ENCODE results near the gene ALK.

ALK gene

DNA sequence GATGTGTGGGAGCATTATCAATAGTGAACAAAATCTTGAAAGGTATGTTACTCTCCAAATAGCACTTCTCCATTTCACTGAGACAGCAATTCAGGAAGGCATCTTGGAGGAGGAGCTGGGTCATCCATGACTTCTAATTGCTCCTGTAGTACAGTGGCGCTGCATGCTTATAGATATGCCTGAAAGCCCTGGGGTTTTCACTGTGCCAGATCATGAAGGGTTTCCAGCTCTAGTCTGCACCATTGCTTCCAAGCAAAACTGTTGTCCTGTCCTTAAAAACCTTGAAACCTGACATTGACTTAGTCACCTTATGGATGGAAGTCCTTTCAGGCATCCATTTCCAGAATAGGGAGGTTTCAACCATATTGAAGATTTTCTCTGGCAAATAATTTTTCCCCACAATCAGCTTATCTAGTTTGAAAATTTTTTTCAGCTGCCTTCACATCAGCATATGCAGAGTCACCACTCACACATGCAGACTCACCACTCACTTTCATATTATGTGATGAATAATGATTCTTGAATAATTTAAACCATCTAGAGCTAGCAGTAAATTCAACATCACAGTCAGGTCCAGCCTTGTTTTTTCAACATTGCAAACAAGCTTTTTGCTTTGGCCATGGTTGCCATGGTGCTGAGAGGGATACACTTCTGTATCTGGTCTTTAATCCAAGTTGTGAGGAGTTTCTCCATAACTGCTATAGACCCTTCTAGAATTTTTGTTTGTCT, 509.0 kb downstream of the ALK start:
- FAIRE-seq (no peak), DNase-seq (ENCODE audit: insufficient read length, low spot score) (no peak)
- TF ChIP-seq, protein P1, sequence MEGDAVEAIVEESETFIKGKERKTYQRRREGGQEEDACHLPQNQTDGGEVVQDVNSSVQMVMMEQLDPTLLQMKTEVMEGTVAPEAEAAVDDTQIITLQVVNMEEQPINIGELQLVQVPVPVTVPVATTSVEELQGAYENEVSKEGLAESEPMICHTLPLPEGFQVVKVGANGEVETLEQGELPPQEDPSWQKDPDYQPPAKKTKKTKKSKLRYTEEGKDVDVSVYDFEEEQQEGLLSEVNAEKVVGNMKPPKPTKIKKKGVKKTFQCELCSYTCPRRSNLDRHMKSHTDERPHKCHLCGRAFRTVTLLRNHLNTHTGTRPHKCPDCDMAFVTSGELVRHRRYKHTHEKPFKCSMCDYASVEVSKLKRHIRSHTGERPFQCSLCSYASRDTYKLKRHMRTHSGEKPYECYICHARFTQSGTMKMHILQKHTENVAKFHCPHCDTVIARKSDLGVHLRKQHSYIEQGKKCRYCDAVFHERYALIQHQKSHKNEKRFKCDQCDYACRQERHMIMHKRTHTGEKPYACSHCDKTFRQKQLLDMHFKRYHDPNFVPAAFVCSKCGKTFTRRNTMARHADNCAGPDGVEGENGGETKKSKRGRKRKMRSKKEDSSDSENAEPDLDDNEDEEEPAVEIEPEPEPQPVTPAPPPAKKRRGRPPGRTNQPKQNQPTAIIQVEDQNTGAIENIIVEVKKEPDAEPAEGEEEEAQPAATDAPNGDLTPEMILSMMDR (IDR thresholded peaks at IDR 0.05; ENCODE audit: insufficient read depth, missing control alignments), result no peak

DNA sequence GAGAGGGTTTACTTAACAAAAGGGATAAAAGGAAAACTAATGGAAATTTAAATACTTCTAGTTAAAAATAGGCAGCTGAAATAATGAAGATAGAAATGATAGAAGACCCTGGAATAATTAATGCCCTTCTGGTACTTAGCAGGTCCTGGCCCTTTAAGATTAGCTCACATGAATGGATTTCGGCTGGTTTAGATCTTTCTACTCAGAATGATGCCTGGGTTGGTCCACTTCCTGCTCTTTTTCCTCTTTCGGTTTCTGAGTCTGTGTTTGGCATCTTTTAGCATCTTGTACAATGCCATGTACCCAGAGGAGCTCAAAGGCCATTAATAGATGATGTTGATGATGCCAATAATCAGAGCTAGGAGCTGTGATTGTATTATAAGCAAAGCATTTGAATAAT, 515.7 kb downstream of the ALK start:
- TF ChIP-seq, protein P1 (IDR thresholded peaks at IDR 0.05; ENCODE audit: insufficient read depth, missing control alignments), result no peak
- FAIRE-seq (no peak), DNase-seq (ENCODE audit: insufficient read length, low spot score) (no peak)

DNA sequence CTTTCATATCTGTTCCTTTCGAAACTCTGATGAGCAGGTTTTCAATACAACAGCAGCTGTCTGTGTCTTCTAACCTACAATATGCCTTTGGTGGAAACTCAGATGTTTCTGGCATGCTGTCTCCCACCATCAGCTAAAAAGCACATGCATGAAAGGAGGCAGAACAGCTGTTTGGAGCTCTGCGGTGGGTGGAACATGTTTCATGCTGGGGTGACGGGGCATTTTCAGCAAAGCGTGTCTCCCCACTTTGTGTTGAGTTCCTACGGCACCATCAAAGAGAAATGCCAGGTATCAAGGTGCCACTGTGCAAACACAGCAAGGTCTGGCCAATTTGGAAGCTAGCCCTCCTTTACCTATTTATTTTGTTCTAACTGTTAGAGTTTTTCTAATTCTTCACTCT, 516.1 kb downstream of the ALK start:
- TF ChIP-seq, protein P1 (IDR thresholded peaks at IDR 0.05; ENCODE audit: insufficient read depth, missing control alignments), result no peak
- DNase-seq (ENCODE audit: insufficient read length, low spot score) (no peak), FAIRE-seq (no peak)

DNA sequence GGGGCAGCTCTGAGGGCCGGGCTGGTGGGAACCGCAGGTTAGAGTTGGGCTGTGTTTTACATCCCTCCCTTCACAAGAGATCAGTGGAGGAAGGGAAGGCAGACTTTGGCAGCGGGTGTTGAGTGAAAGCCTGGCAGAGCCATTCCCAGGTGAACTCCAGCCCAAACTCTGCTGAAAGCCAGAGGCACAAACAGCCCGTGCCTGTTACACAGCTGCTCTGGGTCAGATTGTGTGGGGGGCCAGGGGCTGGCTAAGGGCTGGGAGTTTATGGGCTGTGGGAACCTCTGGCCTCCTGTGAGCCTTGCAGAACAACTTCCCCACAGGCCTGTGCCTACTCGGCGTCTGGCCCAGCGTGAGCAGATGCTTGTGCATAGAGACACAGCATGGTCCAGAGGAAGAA, 519.4 kb downstream of the ALK start:
- TF ChIP-seq, protein P1 (IDR thresholded peaks at IDR 0.05; ENCODE audit: insufficient read depth, missing control alignments), result no peak
- no peak for DNase-seq (ENCODE audit: insufficient read length, low spot score)
- FAIRE-seq, result no peak

DNA sequence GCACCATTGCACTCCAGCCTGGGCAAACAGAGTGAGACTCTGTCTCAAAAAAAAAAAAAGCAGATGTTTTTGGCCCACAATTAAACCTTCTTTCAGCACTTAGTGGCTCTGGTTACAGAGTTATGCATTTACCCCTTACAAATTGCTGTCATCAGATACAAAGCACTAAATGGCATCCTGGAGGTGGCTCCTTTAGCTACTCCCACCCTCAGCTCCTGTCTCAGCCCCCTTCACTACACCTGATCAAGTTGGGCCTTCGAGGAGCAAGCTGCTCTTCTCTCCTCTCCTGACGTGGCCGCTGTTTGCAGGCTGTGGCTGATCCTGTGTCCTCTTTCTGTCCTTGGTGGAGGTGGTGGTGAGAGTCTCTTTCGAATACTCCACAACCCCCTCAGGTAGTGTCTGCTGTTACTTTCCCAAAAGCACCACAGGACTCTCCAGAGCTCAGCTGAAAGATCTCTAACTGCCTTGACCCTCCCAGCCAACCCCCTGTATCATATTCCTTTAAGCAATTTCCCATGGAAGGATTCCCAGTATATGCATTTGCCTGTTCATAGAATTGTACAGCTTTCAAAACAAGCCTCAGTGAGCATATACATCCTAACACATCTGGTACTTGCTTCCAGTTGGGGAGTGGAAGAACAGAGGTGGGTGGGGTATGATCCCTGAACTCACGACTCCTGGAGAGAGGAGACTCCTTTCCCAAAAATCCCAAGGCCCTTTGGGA, 520.3 kb downstream of the ALK start:
- no peak for FAIRE-seq
- TF ChIP-seq, protein P1 (IDR thresholded peaks at IDR 0.05; ENCODE audit: insufficient read depth, missing control alignments), result no peak
- DNase-seq (ENCODE audit: insufficient read length, low spot score), result no peak

DNA sequence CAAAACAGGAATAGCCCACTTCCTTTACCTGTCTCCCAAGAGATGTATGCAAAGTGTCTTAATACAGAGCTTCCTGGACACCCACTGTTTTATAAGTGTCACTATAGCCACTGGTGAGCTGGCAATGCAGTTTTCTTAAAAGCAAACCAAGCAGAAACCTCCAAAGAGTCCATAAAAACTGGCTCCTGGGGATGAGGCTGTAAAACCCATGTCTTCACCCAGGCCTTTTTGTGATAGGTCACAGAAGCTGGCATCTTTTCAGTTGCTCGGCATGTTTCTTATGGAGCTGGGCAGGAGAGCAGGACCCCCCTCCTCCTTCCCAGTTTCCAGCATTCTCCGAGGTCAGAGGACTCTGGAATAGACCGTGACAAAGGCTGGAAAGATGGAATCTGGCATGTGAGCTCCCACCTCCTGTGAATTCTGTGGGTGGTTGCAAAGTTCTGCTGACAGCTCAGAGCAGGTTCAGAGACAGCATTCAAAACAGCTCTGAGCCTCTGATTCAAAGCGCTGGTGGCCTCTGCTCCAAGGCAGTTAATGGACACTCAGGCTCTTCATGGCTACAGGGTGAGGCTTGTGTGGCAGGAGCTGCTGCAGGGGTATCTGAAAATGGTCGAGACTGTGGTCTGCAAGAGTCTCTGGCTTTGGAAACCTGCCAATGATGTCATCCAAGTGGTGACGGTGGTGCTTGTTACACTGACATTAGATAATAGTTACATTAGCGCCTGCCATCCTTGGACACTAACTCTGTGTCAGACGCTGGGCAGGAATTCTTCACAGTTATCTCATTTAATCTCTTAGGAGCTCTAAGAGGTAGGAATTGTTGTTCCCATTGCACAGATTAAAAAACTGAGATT, 522.8 kb downstream of the ALK start:
- TF ChIP-seq, protein P1 (IDR thresholded peaks at IDR 0.05; ENCODE audit: insufficient read depth, missing control alignments), result no peak
- FAIRE-seq (no peak), DNase-seq (ENCODE audit: insufficient read length, low spot score) (no peak)

All from D721Med (cell line).